Measurements from ENCODE around the gene SLC16A2. TPM values are rescaled to one million over a fixed set of nuclear protein-coding genes. Genes with fewer than 3 reads are reported as not detected.

Gene SLC16A2
- total RNA-seq, 1 donor from 2014 or later = 12.5 TPM

GRCh38 chrX:74527350-74527749 is 106.1 kb downstream of the SLC16A2 start:
- no peaks in the 10 kb centered on the region for H3K27me3 ChIP-seq (ENCODE audit: control insufficient read depth in 3 of 3, insufficient read depth in 3 of 3, low read length in 3 of 3)
- no peak overlapping the region for H3K27ac ChIP-seq (ENCODE audit: low read depth, low read length)
- no peak overlapping the region for H3K4me3 ChIP-seq (ENCODE audit: low read length in 3 of 3)
- H3K4me1 ChIP-seq (ENCODE audit: control insufficient read depth in 3 of 3, insufficient read depth in 3 of 3, low read length in 3 of 3) = no peaks in the 10 kb centered on the region
- H3K36me3 ChIP-seq (ENCODE audit: control insufficient read depth in 3 of 3, insufficient read depth in 3 of 3, low read length in 3 of 3) = no peaks in the 10 kb centered on the region
- no peaks in the 10 kb centered on the region for H3K9me3 ChIP-seq (ENCODE audit: control insufficient read depth in 3 of 3, low read length in 3 of 3)
- no peak overlapping the region for H3K9ac ChIP-seq (ENCODE audit: low read depth in 1 of 3, low read length in 3 of 3)

DNA sequence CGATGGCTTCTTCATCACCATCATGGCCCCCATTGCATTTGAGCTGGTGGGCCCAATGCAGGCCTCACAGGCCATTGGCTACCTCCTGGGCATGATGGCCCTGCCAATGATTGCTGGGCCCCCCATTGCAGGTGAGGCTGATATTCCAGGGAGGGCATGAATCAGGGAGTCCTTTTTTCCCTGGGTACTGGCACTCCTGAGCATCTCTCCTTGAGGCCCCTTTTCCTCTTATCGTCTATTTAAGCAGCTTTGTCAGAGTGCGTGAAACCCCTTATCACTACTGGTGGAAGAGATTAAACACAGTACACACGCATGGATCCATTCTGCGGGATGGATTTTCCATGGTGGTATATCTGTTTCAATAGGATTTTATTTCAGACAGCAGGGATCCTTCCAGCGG is 108.0 kb downstream of the SLC16A2 start:
- no peaks in the 10 kb centered on the region for H3K36me3 ChIP-seq (ENCODE audit: control insufficient read depth in 3 of 3, insufficient read depth in 3 of 3, low read length in 3 of 3)
- H3K4me1 ChIP-seq (ENCODE audit: control insufficient read depth in 3 of 3, insufficient read depth in 3 of 3, low read length in 3 of 3) = no peaks in the 10 kb centered on the region
- H3K4me3 ChIP-seq (ENCODE audit: low read length in 3 of 3) = no peak overlapping the region

GRCh38 chrX:74531081-74531480 is 109.8 kb downstream of the SLC16A2 start:
- no peaks in the 10 kb centered on the region for H3K27me3 ChIP-seq (ENCODE audit: control insufficient read depth in 3 of 3, insufficient read depth in 3 of 3, low read length in 3 of 3)
- H3K9ac ChIP-seq (ENCODE audit: low read depth in 1 of 3, low read length in 3 of 3) = no peak overlapping the region
- H3K27ac ChIP-seq (ENCODE audit: low read depth, low read length) = no peak overlapping the region
- peaks cover 0 to 6% (median 0%) of the 10 kb centered on the region in 3 donors for H3K4me1 ChIP-seq (ENCODE audit: control insufficient read depth in 3 of 3, insufficient read depth in 3 of 3, low read length in 3 of 3)
- no peaks in the 10 kb centered on the region for H3K36me3 ChIP-seq (ENCODE audit: control insufficient read depth in 3 of 3, insufficient read depth in 3 of 3, low read length in 3 of 3)
- no peaks in the 10 kb centered on the region for H3K9me3 ChIP-seq (ENCODE audit: control insufficient read depth in 3 of 3, low read length in 3 of 3)
- no peak overlapping the region for H3K4me3 ChIP-seq (ENCODE audit: low read length in 3 of 3)

More for the DNA sequence above, 108.0 kb downstream of the SLC16A2 start:
- H3K27me3 ChIP-seq (ENCODE audit: control insufficient read depth in 3 of 3, insufficient read depth in 3 of 3, low read length in 3 of 3) = no peaks in the 10 kb centered on the region
- no peak overlapping the region for H3K27ac ChIP-seq (ENCODE audit: low read depth, low read length)
- no peaks in the 10 kb centered on the region for H3K9me3 ChIP-seq (ENCODE audit: control insufficient read depth in 3 of 3, low read length in 3 of 3)
- no peak overlapping the region for H3K9ac ChIP-seq (ENCODE audit: low read depth in 1 of 3, low read length in 3 of 3)

- Histone ChIP-seq H3K4me1 (ENCODE audit: control insufficient read depth in 3 of 3, insufficient read depth in 3 of 3, low read length in 3 of 3) (peaks cover 0 to 9% (median 4%) of the 10 kb centered on the region in 3 donors), H3K4me3 (ENCODE audit: low read length in 3 of 3) (no peak overlapping the region), H3K27me3 (ENCODE audit: control insufficient read depth in 3 of 3, insufficient read depth in 3 of 3, low read length in 3 of 3) (no peaks in the 10 kb centered on the region), H3K9ac (ENCODE audit: low read depth in 1 of 3, low read length in 3 of 3) (peak overlapping the region in 2 of 3 donors; percentile 25 to 80), H3K36me3 (ENCODE audit: control insufficient read depth in 3 of 3, insufficient read depth in 3 of 3, low read length in 3 of 3) (no peaks in the 10 kb centered on the region), H3K27ac (ENCODE audit: low read depth, low read length) (peak overlapping the region; percentile 97), H3K9me3 (ENCODE audit: control insufficient read depth in 3 of 3, low read length in 3 of 3) (no peaks in the 10 kb centered on the region)
Observed at GRCh38 chrX:74534569-74535038, 113.3 kb downstream of the SLC16A2 start.

DNA sequence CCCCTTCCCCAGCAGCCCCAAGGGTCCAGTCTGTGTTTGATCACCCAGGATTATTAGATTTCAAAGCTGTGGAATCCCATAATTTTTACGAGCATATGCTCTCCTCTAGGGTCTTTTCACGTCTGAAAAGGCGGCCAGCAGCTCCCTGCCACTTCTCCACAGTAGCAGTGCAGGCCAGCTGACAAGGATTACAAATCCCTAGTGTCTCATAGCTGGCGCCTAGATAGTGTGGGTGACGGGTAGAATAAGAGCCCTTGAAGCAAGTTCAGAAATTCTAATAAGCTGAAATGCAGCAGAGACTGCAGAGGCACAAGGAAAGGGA is 113.8 kb downstream of the SLC16A2 start:
- Histone ChIP-seq H3K27me3 (ENCODE audit: control insufficient read depth in 3 of 3, insufficient read depth in 3 of 3, low read length in 3 of 3) (no peaks in the 10 kb centered on the region), H3K4me3 (ENCODE audit: low read length in 3 of 3) (peak overlapping the region; percentile 72 to 78 (median 77)), H3K9ac (ENCODE audit: low read depth in 1 of 3, low read length in 3 of 3) (peak overlapping the region; percentile 76 to 84 (median 80)), H3K27ac (ENCODE audit: low read depth, low read length) (peak overlapping the region; percentile 97), H3K4me1 (ENCODE audit: control insufficient read depth in 3 of 3, insufficient read depth in 3 of 3, low read length in 3 of 3) (peaks cover 0 to 9% (median 4%) of the 10 kb centered on the region in 3 donors), H3K9me3 (ENCODE audit: control insufficient read depth in 3 of 3, low read length in 3 of 3) (no peaks in the 10 kb centered on the region), H3K36me3 (ENCODE audit: control insufficient read depth in 3 of 3, insufficient read depth in 3 of 3, low read length in 3 of 3) (no peaks in the 10 kb centered on the region)

- no peaks in the 10 kb centered on the region for H3K27me3 ChIP-seq (ENCODE audit: control insufficient read depth in 3 of 3, insufficient read depth in 3 of 3, low read length in 3 of 3)
- H3K27ac ChIP-seq (ENCODE audit: low read depth, low read length) = peak overlapping the region; percentile 97
- H3K4me3 ChIP-seq (ENCODE audit: low read length in 3 of 3) = peak overlapping the region; percentile 72 to 78 (median 77)
- H3K36me3 ChIP-seq (ENCODE audit: control insufficient read depth in 3 of 3, insufficient read depth in 3 of 3, low read length in 3 of 3) = no peaks in the 10 kb centered on the region
- no peaks in the 10 kb centered on the region for H3K9me3 ChIP-seq (ENCODE audit: control insufficient read depth in 3 of 3, low read length in 3 of 3)
- H3K4me1 ChIP-seq (ENCODE audit: control insufficient read depth in 3 of 3, insufficient read depth in 3 of 3, low read length in 3 of 3) = peaks cover 0 to 9% (median 4%) of the 10 kb centered on the region in 3 donors
- H3K9ac ChIP-seq (ENCODE audit: low read depth in 1 of 3, low read length in 3 of 3) = peak overlapping the region; percentile 76 to 84 (median 80)
Observed at GRCh38 chrX:74535408-74536151, 114.3 kb downstream of the SLC16A2 start.

- peaks cover 0 to 9% (median 4%) of the 10 kb centered on the region in 3 donors for H3K4me1 ChIP-seq (ENCODE audit: control insufficient read depth in 3 of 3, insufficient read depth in 3 of 3, low read length in 3 of 3)
- peak overlapping the region; percentile 97 for H3K27ac ChIP-seq (ENCODE audit: low read depth, low read length)
- H3K9me3 ChIP-seq (ENCODE audit: control insufficient read depth in 3 of 3, low read length in 3 of 3) = no peaks in the 10 kb centered on the region
- H3K9ac ChIP-seq (ENCODE audit: low read depth in 1 of 3, low read length in 3 of 3) = peak overlapping the region; percentile 76 to 80 (median 79)
- H3K4me3 ChIP-seq (ENCODE audit: low read length in 3 of 3) = peak overlapping the region; percentile 72 to 78 (median 77)
- no peaks in the 10 kb centered on the region for H3K27me3 ChIP-seq (ENCODE audit: control insufficient read depth in 3 of 3, insufficient read depth in 3 of 3, low read length in 3 of 3)
- H3K36me3 ChIP-seq (ENCODE audit: control insufficient read depth in 3 of 3, insufficient read depth in 3 of 3, low read length in 3 of 3) = no peaks in the 10 kb centered on the region
Observed at GRCh38 chrX:74536152-74536831, 115.0 kb downstream of the SLC16A2 start.

DNA sequence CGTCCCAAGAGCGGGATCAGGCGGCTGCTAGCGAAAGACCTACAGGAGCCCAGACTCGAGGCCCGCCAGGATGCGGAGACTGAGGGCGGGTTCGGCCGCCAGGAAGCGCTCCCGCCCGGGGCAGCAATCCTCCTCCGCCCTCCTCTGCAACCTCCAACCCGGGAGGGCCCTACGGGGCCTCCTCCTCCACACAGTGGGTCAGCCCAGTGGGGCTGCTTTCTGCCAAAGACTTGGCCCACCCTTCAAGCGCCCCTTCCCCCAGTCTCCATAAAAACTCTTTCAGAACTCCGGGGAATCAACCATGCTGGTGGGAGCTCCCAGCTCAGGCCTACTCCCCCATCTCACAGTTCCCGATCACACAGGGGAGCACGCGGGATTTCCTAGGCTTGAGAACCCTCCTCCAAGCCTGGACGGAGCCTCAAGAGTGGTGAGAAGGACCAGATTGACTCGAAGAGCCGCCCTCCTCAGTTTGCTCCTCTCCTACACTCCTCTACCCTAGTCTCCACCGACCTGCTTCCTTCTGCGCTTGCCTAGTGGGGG is 115.6 kb downstream of the SLC16A2 start:
- Histone ChIP-seq H3K27ac (ENCODE audit: low read depth, low read length) (peak overlapping the region; percentile 97), H3K9ac (ENCODE audit: low read depth in 1 of 3, low read length in 3 of 3) (peak overlapping the region; percentile 76 to 80 (median 79)), H3K4me3 (ENCODE audit: low read length in 3 of 3) (peak overlapping the region; percentile 72 to 78 (median 77)), H3K4me1 (ENCODE audit: control insufficient read depth in 3 of 3, insufficient read depth in 3 of 3, low read length in 3 of 3) (peaks cover 0 to 9% (median 4%) of the 10 kb centered on the region in 3 donors), H3K36me3 (ENCODE audit: control insufficient read depth in 3 of 3, insufficient read depth in 3 of 3, low read length in 3 of 3) (no peaks in the 10 kb centered on the region), H3K27me3 (ENCODE audit: control insufficient read depth in 3 of 3, insufficient read depth in 3 of 3, low read length in 3 of 3) (no peaks in the 10 kb centered on the region), H3K9me3 (ENCODE audit: control insufficient read depth in 3 of 3, low read length in 3 of 3) (no peaks in the 10 kb centered on the region)

GRCh38 chrX:74540635-74541249 is 119.4 kb downstream of the SLC16A2 start:
- H3K4me3 ChIP-seq (ENCODE audit: low read length in 3 of 3) = no peak overlapping the region
- H3K9ac ChIP-seq (ENCODE audit: low read depth in 1 of 3, low read length in 3 of 3) = no peak overlapping the region
- no peak overlapping the region for H3K27ac ChIP-seq (ENCODE audit: low read depth, low read length)
- no peaks in the 10 kb centered on the region for H3K9me3 ChIP-seq (ENCODE audit: control insufficient read depth in 3 of 3, low read length in 3 of 3)
- peaks cover 0 to 4% (median 0%) of the 10 kb centered on the region in 3 donors for H3K27me3 ChIP-seq (ENCODE audit: control insufficient read depth in 3 of 3, insufficient read depth in 3 of 3, low read length in 3 of 3)
- H3K4me1 ChIP-seq (ENCODE audit: control insufficient read depth in 3 of 3, insufficient read depth in 3 of 3, low read length in 3 of 3) = peaks cover 0 to 4% (median 3%) of the 10 kb centered on the region in 3 donors
- H3K36me3 ChIP-seq (ENCODE audit: control insufficient read depth in 3 of 3, insufficient read depth in 3 of 3, low read length in 3 of 3) = no peaks in the 10 kb centered on the region
